CD4-positive, alpha-beta T cell treated with Interleukin-4 for 1 hour (primary cell): ENCODE results near the gene MYO1D.

Source experiments
- DNase-seq, 2 donors: peaks; one replicate each; pipeline ENCODE4 v3.0.0-alpha.2; 2020 to 2022

Gene MYO1D

DNA sequence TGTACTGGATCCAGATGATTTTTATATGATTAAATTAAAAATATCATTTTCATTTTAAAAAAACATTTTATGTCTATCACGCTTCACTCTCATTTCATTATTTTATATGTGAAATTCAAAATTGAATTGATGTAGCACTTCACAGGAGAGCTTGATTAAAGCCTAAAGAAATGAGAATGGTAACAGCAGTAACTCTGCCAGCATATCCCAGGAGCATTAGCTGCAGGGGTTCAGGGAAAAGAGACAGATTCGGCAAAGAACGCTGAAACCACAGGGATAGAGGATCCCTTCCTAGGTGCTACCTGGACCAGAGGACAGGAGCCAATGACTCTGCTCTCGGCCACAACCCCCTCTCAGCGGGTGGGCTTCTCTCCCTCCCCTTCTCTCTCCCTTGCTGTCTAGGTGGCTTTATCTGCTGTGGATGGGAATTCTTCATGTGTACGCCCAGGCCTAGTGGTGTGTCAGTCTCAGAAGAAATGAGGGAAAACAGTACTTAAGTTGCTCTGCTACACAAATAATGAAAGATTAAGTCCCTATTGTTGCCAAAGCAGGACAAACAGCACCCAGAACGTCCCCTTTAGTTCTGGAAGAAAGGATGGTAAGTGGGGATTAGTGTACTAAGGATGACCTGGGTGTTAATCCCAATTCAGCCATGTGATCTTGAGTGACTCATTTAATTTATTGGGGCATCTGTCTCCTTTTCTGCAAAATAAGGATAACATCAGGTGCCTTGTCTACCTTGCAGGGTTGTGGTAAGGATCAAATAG lies 266.9 kb downstream of the MYO1D start:
- DNase-seq, result no peak

GRCh38 chr17:32609085-32609484 lies 267.8 kb downstream of the MYO1D start:
- peak; percentile 77 to 79 for DNase-seq

- no peak for DNase-seq
Observed at GRCh38 chr17:32608267-32608666, 268.7 kb downstream of the MYO1D start.

GRCh38 chr17:32604966-32605365 lies 272.0 kb downstream of the MYO1D start:
- no peak for DNase-seq

DNA sequence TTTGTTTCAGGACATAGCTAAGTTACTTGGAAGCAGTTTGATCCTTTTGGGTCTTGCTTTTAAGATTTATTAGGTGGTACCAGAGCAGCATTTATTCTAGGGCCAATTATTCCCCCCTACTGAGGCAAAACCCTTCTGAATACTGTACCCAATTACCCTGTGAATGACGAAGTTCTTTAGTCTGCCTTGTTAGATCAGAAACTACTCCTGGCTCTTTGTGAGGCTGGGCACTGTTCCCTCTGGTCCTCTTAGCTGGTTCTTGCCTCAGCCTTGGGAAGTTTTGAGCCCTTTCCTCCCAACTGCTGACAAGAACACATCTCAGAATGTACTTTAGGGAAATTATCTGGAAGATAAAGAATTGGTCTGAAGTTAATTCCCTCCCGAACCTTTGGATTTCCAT lies 274.5 kb downstream of the MYO1D start:
- no peak for DNase-seq

- DNase-seq, result no peak
Observed at GRCh38 chr17:32601866-32602265, 275.1 kb downstream of the MYO1D start.

GRCh38 chr17:32596628-32597027 lies 280.3 kb downstream of the MYO1D start:
- no peak for DNase-seq

- no peak for DNase-seq
Observed at GRCh38 chr17:32596206-32596605, 280.7 kb downstream of the MYO1D start.

- DNase-seq, result no peak
Observed at GRCh38 chr17:32593003-32593402, 283.9 kb downstream of the MYO1D start.

- no peak for DNase-seq
Observed at GRCh38 chr17:32591405-32591804, 285.5 kb downstream of the MYO1D start.

DNA sequence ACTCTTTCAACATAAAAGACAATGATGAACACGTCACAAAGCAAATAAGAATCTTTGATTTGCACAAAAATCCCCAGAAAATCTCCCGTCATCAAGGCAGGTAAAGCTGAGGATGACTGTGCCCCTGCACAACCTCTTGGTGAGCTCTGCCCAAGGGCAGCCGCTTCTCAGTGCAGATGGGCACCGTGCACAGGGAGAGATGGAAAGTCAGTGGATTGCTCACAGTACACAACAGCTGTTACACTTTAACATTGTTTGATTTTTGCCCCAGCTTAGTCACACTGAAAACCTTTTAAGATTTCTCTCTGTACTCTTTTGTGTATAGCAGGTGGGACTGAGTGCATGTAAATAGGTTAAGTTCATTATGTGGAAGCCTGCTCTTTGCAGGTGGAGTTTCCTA lies 285.9 kb downstream of the MYO1D start:
- no peak for DNase-seq

GRCh38 chr17:32588982-32589381 lies 287.9 kb downstream of the MYO1D start:
- DNase-seq, result no peak

DNA sequence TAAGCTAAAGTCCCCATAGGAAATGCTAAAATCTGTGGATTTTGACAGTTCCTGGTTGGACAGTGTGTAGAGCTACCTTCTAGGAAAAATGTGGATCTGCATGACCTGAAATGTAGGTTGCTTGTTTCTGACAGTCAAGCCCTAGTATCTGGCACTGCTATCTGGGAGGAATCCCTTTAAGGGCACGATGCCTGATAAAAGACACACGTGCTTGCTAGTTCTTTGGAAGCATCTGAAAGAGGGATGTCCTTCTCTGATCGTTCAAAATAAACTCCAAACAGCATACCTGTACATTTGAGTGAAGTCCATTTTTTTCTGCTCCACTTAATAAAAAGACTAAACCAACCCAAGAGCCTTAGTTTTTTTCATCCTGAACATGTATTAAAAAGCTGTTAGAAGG lies 288.8 kb downstream of the MYO1D start:
- no peak for DNase-seq

GRCh38 chr17:32586666-32587065 lies 290.3 kb downstream of the MYO1D start:
- no peak for DNase-seq

DNA sequence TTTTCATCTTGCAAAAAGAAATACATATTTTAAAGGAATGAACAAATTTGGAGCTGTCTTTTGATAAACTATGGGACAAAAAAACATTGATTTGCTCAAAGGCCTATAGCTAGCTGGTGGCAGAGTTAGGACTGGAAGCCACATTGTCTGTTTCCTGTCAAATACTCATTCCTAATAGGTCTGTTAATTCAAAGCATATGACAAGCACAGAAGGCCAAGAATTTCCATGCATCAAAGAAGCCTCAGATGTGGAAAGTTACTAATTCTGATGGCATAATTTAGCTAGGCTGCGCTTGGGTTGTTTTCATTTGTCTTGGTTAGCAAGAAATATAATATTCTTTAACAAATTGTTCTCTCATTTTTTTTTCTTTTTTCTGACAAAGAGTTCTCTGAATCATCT lies 292.1 kb downstream of the MYO1D start:
- no peak for DNase-seq

DNA sequence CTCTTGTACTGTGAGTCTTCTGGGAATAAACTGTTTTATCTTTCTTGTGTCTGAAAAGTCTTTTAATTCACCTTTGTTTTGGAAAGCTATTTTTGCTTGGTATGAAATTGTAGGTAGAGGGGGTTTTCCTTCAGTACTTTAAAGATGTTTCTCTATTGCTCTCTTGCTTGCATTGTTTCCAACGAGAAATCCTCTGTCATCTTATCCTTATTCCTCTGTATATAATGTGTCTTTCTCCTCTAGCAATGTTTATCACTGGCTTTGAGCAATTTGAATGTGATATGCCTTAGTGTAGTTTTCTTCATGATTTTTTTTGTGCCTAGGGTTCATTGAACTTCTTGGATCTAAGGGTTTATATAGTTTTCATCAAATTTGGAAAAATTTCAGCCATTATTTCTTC lies 293.9 kb downstream of the MYO1D start:
- no peak for DNase-seq

DNA sequence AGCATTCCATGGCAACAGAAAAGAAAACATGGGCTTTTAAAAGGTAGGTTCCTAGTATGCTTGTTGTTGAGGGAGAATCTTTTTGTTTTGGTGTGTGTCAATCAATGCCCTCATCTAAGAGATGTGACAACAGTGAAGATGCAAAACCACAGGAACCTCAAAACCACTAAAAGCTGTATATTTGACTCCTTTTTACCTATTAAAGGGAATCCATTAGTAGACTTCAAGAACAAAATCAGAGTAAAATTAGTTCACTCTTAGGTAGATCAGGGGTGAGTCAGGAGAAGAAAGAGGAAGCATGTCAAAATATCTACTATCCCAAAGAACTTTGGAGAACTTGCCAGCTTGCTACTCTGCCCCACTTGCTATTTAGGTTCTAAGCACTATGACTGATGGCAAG lies 301.1 kb downstream of the MYO1D start:
- DNase-seq, result peak in 1 of 2 donors; percentile 31

DNA sequence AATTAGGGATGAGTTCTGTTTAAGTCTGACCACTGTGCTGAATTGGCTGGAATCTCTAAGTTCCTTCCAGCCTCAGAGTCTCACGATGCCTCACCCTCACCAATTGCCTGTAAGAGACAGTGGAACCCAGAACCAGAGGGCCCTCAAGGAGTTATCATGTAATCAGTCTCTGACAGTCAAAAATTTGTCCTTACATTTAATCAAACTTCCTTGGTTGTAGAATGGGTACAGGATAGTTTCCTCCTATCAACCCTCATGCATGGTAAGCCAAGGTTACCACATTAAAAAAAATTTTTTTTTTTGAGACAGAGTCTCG lies 306.9 kb downstream of the MYO1D start:
- no peak for DNase-seq

GRCh38 chr17:32569171-32570080 lies 307.5 kb downstream of the MYO1D start:
- DNase-seq, result no peak

DNA sequence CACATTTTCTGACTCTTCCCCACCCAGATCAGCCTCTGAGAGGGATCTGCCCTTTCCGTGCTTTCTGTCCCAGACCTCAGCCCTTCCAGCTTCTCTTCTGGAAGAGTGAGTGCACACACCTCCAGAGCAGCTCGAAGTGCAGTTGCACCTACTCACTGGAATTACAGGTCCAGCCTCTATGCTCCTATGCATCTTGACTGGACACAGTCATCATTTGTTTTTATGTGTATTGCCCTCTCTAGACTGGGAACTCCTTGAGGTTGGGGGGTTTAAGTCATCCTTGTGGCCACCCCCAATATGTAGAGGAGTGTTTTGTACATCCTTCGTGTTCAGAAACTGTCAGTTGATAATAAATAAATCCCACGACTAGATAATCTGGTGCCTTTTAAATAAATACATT lies 308.2 kb downstream of the MYO1D start:
- DNase-seq, result no peak

- no peak for DNase-seq
Observed at GRCh38 chr17:32567511-32567910, 309.4 kb downstream of the MYO1D start.

DNA sequence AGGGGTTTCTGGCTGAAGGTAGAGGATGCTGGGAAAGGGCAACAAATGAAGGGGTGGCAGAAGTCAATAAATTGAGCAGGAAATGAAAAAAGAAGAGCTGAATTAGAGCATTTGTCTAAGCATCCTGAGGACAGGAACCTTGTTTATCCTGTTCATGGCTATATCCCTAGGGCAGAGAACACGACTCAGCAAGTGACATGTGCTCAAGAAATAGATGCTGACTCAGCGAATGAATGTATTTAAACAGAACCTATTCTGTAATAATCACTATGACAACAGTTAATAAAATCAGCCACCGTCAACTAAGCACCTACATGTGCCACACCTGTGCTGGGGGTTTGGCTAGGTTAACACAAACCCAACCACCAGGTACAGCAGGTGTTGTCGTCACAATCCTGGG lies 309.8 kb downstream of the MYO1D start:
- DNase-seq, result no peak

DNA sequence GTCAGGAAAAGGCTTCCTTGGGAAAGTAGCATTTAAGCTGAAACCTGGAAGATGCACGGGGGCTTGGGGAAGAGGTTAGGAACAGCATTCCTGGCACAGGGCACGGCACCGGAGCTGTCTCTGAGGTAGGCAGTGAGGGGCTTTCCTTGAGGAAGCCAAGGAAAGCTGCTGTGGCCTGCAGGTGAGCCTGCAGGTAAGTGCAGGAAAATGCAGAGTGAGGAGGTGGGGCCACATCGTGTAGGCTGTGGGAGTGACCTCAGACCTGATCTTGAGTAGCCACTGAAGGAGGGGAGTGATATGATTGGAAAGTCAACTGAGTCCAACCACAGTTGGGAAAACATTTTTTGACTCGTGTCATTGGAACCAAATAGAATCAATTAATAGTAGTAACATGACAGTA lies 310.6 kb downstream of the MYO1D start:
- no peak for DNase-seq

DNA sequence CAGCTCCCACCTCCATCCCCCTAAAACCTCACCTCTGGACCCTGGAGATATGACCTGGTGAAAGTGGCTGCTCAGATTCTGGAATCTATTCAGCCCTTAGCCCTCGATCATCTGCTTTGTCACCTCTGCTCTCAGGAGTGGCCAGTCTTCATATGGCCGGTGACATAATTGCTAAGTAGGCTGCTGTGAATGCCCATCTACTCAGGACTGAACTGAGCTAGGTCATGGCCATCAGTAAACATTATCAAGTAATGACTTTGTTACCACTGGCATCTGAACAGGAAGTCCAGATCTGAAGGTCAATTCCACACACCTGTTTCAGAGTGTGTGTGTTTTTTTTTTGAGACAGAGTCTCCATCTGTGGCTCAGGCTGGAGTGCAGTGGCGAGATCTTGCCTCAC lies 311.5 kb downstream of the MYO1D start:
- DNase-seq, result no peak
